Mesothelial cell of epicardium (in vitro differentiated cells): Measurements from ENCODE around the gene PLEKHG3. TPM values are rescaled to one million over a fixed set of nuclear protein-coding genes. Genes with fewer than 3 reads are reported as not detected.

Experiments used
- DNase-seq, 2 experiments: peaks; one replicate each; pipeline ENCODE4 v3.0.0; 2021; ENCODE audit warnings: low spot score in 2 of 2; ENCODE audit not compliant: unreplicated experiment in 2 of 2
- H3K27ac Mint-ChIP-seq: 2 replicates; pipeline ENCODE4 v1.8.0; 2021; ENCODE audit warnings: mixed read lengths
- H3K27me3 Mint-ChIP-seq: 2 replicates; pipeline ENCODE4 v1.8.0; 2021; ENCODE audit warnings: low read depth, mixed read lengths
- H3K36me3 Mint-ChIP-seq: 2 replicates; pipeline ENCODE4 v1.8.0; 2021; ENCODE audit warnings: mixed read lengths
- H3K4me1 Mint-ChIP-seq: 2 replicates; pipeline ENCODE4 v1.8.0; 2021; ENCODE audit warnings: mixed read lengths
- H3K4me3 Mint-ChIP-seq: 2 replicates; pipeline ENCODE4 v1.8.0; 2021; ENCODE audit warnings: mild to moderate bottlenecking, moderate library complexity, mixed read lengths
- H3K9me3 Mint-ChIP-seq: 2 replicates; pipeline ENCODE4 v1.8.0; 2021; ENCODE audit warnings: mixed read lengths
- total RNA-seq: library from RNA; stranded (reverse); gene quantifications from 3 replicates; pipeline ENCODE4 v1.2.1, GENCODE V29; 2021
- TF ChIP-seq, protein P1 (sequence below): fragments of 200-600 bp; sonication (generic); IDR thresholded peaks from one replicate; pipeline ENCODE4 v1.5.0; 2021; ENCODE audit warnings: antibody characterized with exemption; ENCODE audit not compliant: unreplicated experiment

PLEKHG3 gene
- total RNA-seq, 1 donor from 2014 or later: 141 TPM

DNA sequence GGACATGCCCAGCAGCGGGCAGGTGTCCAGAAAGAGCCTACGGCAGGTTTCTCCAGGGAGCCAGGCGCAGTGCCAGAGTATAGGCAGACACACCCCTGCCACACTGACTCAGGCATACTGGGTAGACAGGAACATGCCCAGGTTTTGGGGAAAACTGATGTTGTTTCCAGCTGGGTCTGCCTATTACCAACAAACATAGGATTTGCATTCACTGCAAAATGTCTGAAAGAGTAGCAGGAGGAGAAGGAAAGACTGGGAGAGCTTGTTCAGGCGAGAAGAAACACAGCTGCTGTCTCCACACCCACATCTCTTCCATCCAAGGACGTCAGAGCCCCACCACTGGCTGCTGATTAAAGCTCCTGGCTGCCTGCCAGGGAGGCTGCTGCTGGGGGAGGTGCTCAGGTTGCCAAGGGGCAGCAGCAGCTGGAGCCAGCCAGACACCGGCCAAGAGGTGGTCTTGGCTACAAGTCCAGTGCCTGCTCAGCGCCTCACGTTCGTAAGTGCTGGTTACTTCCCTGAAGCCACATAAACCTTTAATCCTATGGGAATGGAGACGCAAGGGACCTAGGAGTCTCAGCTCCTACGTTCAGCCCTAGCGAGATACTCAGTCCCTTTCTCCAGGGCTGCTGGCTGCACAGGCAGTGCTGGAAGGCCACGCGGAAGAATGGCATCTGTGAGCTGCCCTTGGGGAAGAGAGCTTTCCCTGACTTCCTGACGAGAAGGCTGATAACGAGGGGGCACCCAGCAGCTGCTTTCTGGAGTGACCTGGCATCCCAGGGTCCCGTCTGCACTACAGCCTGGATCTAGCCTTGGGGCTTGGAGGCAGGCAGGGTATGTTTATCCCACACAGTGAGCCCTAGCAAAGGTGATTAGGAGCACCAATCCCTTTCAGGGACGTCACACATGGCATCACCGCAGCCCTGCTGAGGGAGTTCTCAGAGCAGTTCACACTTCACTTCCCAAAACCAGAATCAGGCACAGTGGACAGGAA lies 58.1 kb downstream of the PLEKHG3 start:
- no peaks in the 10 kb centered on the region for H3K27me3 Mint-ChIP-seq
- TF ChIP-seq, protein P1, sequence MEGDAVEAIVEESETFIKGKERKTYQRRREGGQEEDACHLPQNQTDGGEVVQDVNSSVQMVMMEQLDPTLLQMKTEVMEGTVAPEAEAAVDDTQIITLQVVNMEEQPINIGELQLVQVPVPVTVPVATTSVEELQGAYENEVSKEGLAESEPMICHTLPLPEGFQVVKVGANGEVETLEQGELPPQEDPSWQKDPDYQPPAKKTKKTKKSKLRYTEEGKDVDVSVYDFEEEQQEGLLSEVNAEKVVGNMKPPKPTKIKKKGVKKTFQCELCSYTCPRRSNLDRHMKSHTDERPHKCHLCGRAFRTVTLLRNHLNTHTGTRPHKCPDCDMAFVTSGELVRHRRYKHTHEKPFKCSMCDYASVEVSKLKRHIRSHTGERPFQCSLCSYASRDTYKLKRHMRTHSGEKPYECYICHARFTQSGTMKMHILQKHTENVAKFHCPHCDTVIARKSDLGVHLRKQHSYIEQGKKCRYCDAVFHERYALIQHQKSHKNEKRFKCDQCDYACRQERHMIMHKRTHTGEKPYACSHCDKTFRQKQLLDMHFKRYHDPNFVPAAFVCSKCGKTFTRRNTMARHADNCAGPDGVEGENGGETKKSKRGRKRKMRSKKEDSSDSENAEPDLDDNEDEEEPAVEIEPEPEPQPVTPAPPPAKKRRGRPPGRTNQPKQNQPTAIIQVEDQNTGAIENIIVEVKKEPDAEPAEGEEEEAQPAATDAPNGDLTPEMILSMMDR: no peak

DNA sequence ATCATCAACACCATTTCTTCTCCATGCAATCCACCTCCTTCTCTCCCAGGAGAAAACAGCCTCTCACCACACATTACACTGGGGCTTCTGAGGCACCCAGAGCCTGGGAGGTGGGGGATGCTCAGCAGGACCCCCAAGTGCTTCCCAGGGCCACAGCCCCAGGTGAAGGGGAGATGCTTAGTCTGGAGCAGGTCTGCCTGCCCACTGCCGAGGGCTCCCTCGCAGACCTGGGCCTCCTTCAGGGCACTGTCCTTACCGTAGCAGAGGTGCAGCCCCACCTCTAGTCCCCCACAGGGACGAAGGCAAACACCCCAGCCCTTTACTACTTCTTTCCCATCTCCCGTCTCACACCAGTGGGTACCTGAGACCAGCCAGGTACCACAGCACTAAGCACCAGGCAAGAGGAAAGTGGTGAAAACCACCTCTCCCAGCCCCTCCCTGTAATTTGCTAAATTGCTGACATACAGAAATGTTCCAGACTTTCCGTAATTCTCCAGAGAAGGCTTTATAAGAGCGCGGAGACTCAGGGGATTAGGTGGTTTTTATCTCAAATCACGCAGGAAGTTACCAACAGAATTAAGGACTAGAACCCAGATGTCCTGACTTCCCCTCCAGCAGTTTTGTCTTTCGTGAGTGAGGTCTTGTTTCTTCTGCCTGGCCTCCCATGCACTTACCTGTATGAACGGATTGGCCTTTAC lies 59.0 kb downstream of the PLEKHG3 start:
- H3K27me3 Mint-ChIP-seq: no peaks in the 10 kb centered on the region
- H3K27ac Mint-ChIP-seq: peak overlapping the region; percentile 97
- TF ChIP-seq, protein P1: no peak
- no peak for DNase-seq
- H3K36me3 Mint-ChIP-seq: no peaks in the 10 kb centered on the region
- no peak overlapping the region for H3K4me3 Mint-ChIP-seq
- no peaks in the 10 kb centered on the region for H3K9me3 Mint-ChIP-seq
- H3K4me1 Mint-ChIP-seq: peaks cover 80% of the 10 kb centered on the region

More for the DNA sequence above, 58.1 kb downstream of the PLEKHG3 start:
- Mint-ChIP-seq H3K27ac (peak overlapping the region; percentile 97), H3K36me3 (no peaks in the 10 kb centered on the region), H3K9me3 (no peaks in the 10 kb centered on the region), H3K4me1 (peaks cover 87% of the 10 kb centered on the region), H3K4me3 (peak overlapping the region; percentile 27)
- peak; percentile 71 to 81 for DNase-seq

DNA sequence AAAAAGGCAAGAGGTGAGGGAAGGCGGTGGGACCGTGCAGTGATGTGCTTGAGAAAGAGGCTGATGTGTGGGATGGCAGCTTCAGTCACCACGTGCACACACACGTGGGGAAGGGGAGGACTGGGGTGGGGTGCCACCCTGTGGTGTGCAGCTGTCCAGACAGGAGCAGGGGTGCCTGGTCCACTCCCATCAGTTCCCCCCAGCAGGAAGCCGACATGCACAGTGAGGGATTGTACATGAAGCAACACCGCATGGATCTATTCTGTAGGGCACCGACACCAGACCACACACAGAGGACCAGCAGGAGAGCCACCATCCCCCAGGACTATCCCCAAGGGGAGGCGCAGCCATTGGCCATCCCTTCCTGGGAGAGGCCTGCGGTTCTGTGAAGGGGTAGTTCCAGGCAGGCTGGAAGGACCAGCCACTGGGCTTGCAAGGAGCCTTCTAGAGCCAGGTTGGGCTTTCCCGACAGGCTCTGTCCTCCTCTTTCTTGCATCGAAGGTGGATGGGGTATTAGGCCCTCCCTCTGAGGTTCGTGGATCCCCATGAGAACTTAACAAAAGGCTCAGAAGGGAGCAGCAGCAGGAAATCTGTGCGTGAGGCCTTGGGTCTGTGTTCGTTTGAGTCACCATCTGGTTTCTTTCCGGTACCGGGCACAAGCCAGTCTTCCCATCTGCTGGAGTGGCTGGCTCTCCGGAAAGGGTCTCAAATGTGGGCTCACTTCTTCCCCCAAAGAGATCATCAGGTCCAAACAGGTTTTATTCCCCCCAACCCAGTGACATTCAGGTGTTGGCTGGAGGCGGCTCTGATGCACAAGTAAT lies 59.8 kb downstream of the PLEKHG3 start:
- no peaks in the 10 kb centered on the region for H3K9me3 Mint-ChIP-seq
- no peaks in the 10 kb centered on the region for H3K36me3 Mint-ChIP-seq
- peak overlapping the region; percentile 97 for H3K27ac Mint-ChIP-seq
- no peak overlapping the region for H3K4me3 Mint-ChIP-seq
- DNase-seq: no peak
- peaks cover 78% of the 10 kb centered on the region for H3K4me1 Mint-ChIP-seq
- no peaks in the 10 kb centered on the region for H3K27me3 Mint-ChIP-seq
- TF ChIP-seq, protein P1: no peak

DNA sequence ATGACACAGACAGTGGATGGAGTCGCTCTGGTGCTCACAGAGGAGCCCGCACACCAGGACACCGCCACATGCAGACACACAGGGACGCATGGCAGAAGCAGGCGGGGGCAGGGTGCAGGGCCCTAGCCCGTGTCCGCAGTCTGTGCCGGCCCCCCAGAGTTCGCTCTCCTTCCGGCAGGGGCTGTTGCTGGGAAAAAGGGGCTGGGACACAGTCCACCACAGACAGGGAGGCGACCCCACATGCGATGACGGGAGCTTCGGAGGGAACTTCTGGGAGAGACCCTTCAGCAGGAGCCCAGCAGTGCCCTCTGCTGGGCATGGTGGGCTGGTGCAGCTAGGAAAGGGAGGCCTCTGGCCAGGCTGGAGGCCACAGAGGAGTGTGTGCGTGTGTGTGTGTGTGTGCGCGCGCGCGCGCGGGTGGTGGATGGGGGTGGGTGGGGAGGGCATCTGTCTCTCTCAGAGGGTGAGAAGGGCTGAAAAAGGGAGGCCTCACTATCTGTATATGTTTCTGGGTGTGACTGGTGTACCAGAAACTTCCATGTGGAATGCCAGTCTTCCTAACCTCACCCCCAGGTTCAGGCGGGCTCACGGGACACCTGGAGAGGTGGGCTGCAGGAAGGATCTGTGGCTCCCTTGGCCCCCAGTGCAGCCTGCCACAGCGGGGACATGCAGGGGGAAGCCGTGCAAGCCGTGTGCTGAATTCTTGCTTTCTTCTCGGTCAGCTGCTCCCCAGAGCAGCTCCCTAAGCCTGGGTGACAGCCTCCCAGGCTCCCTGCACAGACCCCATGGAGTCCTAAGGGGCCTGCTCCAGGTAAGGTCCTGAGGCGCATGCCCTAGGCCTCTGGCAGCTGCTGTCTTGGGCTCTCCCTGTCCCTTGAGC lies 60.7 kb downstream of the PLEKHG3 start:
- H3K4me1 Mint-ChIP-seq: peaks cover 72% of the 10 kb centered on the region

More for the DNA sequence above, 60.7 kb downstream of the PLEKHG3 start:
- Mint-ChIP-seq H3K4me3 (peak overlapping the region; percentile 53), H3K27ac (peak overlapping the region; percentile 53), H3K27me3 (no peaks in the 10 kb centered on the region), H3K36me3 (no peaks in the 10 kb centered on the region), H3K9me3 (no peaks in the 10 kb centered on the region)
- TF ChIP-seq, protein P1: peak; percentile 93
- peak; percentile 57 to 84 for DNase-seq
